Activated T-helper 1 cell treated with Interleukin-2 at 50 U/mL for 16 hours (primary cell): Measurements from ENCODE around the gene SLC26A11.
A peak's percentile ranks its signal among the peaks of the same experiment; 100 is the strongest.
"Not testable (repeated sequence)": the region's sequence is repeated elsewhere in the genome, so short reads cannot be mapped to it uniquely, and the experiment has no call there.

Experiments used
- DNase-seq: peaks from one replicate; pipeline ENCODE4 v3.0.0-alpha.2; 2020; ENCODE audit warnings: low read depth

SLC26A11 gene

GRCh38 chr17:80261159-80261894, 41.1 kb downstream of the SLC26A11 start:
- peak; percentile 57 for DNase-seq

GRCh38 chr17:80261895-80262279, 41.7 kb downstream of the SLC26A11 start:
- DNase-seq = no peak

- no peak for DNase-seq
Observed at GRCh38 chr17:80262291-80262690, 42.1 kb downstream of the SLC26A11 start.

GRCh38 chr17:80262775-80263244, 42.6 kb downstream of the SLC26A11 start:
- DNase-seq = no peak

- peak; percentile 68 for DNase-seq
Observed at GRCh38 chr17:80263253-80264204, 43.3 kb downstream of the SLC26A11 start.

- DNase-seq = peak; percentile 41
Observed at GRCh38 chr17:80264205-80265075, 44.2 kb downstream of the SLC26A11 start.

GRCh38 chr17:80265205-80266068, 45.2 kb downstream of the SLC26A11 start:
- peak; percentile 63 for DNase-seq

GRCh38 chr17:80267391-80267790, 47.2 kb downstream of the SLC26A11 start:
- DNase-seq = no peak

GRCh38 chr17:80268427-80268826, 48.2 kb downstream of the SLC26A11 start:
- DNase-seq = no peak

- DNase-seq = no peak
Observed at GRCh38 chr17:80269405-80269807, 49.2 kb downstream of the SLC26A11 start.

GRCh38 chr17:80270104-80270503, 49.9 kb downstream of the SLC26A11 start:
- no peak for DNase-seq

- no peak for DNase-seq
Observed at GRCh38 chr17:80270836-80271235, 50.6 kb downstream of the SLC26A11 start.

GRCh38 chr17:80272366-80272765, 52.1 kb downstream of the SLC26A11 start:
- no peak for DNase-seq

- DNase-seq = no peak
Observed at GRCh38 chr17:80274331-80274730, 54.1 kb downstream of the SLC26A11 start.

GRCh38 chr17:80274871-80275449, 54.7 kb downstream of the SLC26A11 start:
- no peak for DNase-seq

GRCh38 chr17:80275857-80276256, 55.6 kb downstream of the SLC26A11 start:
- DNase-seq = not testable (repeated sequence)

- no peak for DNase-seq
Observed at GRCh38 chr17:80277751-80278671, 57.8 kb downstream of the SLC26A11 start.

GRCh38 chr17:80279895-80280294, 59.7 kb downstream of the SLC26A11 start:
- DNase-seq = no peak

- no peak for DNase-seq
Observed at GRCh38 chr17:80281516-80281915, 61.3 kb downstream of the SLC26A11 start.
